Stimulated activated CD4-positive, alpha-beta T cell treated with anti-CD3 and anti-CD28 coated beads, Interleukin-4, amount 100 ng/mL, for 1 hour (primary cell): ENCODE data around the gene PLSCR1.
A peak's percentile ranks its signal among the peaks of the same experiment; 100 is the strongest.

Experiments used
- DNase-seq: peaks from one replicate; pipeline ENCODE4 v3.0.0-alpha.2; 2020

The PLSCR1 gene, protein sequence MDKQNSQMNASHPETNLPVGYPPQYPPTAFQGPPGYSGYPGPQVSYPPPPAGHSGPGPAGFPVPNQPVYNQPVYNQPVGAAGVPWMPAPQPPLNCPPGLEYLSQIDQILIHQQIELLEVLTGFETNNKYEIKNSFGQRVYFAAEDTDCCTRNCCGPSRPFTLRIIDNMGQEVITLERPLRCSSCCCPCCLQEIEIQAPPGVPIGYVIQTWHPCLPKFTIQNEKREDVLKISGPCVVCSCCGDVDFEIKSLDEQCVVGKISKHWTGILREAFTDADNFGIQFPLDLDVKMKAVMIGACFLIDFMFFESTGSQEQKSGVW

DNA sequence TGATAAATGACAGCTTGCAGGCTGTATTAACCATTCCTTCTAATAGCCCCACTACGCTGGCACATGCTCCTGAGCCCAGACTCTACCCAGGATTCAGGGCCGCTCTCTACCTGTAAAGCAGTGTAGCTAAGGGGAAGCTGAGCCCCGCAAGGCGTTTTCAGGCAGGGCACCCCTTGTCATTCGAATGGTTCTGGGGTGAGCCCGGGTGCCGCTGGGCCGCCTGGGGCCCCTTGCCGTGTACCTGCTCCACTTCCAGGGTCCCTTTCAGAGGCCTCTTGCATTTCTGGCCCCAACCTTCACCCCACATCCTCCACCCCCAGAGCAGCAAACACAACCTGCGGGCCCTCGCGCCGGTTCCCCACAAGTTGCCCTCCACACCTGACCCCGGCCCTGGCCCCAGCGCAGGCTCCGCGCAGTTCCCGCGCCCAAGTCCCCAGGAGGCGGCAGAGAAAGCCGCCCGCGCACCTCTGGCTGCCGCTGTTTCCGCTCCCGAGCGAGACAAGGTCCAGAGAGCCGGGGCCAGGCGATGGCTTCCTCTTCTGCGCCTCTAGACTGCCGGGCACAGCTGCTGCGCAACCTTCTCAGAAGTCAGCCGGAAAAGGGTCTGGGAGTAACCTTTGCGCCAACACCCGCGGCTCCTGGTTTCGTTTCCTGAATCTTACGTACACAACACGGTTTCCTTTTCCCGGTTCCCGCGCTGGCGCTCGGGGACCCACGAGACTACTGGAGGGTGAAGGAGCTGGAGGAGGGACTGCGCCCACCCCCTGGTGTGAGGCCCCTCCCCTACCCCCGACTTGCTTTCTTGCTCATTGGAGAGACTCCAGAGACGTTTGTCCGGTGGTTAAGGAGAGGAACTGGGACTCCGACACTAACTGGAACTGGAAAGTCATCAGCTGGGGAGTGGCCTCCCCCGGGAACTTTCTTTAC lies at the start of gene PLSCR1:
TSS of gene PLSCR1 (minus strand) at position 606 of the 927 bp plus-strand sequence. CDS start 8,055 bp downstream, outside the sequence.
- peak; percentile 66 for DNase-seq

- no peak for DNase-seq
Observed at GRCh38 chr3:146593776-146594175, 49.4 kb upstream of the PLSCR1 start.

GRCh38 chr3:146590521-146590920 lies 46.1 kb upstream of the PLSCR1 start:
- no peak for DNase-seq

DNA sequence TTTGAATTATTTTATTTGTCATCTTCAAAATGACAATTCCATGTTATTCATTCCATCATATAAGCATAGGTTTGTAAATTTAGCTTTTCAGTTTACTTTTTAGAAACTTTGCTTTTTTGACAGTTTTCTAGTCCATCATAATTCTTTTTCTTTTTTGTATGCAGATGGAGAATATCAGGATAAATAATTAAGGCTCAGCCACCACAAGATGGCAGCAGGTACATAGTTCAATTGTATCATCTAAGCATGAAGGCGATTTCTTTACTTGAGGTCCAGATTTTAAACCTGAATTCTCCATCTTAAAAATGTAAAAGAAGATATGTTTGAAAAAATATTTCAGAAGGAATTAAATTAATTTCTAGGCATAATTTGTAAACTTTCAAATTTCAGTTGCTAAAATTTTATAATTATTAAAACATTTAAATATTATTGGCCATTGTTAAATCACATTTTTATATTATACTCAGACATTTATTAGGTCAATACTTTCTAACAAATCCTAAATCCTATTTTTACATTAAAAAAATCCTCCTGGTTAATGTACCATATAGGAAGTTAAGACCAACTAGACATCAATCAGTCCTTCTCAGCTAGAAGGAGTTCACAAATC lies 45.6 kb upstream of the PLSCR1 start:
- DNase-seq = no peak

GRCh38 chr3:146585156-146585555 lies 40.7 kb upstream of the PLSCR1 start:
- no peak for DNase-seq

DNA sequence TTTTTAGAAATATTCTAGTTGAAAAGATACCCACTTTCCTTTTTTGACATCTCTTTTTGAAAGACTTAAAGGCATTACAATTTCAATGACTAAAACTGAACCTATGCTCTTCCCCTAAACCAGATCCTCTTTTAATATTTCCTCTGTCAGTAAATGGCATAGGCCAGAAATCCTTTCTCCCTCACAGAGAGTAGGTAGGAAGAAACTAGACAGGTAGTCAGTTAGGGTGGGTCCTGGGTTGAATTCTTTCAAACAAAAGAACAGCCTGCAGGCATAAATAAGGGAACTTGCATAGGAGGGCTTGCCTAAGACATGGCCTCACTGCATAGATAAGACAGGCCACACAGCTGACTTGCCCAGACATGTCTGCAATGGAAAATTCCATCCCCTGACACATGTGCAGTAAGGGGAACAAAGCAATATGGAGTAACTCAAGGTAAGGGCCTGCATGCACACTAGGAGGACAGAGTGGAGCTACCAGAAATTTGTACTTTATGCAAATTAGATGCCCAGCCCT lies 37.6 kb upstream of the PLSCR1 start:
- DNase-seq = no peak

DNA sequence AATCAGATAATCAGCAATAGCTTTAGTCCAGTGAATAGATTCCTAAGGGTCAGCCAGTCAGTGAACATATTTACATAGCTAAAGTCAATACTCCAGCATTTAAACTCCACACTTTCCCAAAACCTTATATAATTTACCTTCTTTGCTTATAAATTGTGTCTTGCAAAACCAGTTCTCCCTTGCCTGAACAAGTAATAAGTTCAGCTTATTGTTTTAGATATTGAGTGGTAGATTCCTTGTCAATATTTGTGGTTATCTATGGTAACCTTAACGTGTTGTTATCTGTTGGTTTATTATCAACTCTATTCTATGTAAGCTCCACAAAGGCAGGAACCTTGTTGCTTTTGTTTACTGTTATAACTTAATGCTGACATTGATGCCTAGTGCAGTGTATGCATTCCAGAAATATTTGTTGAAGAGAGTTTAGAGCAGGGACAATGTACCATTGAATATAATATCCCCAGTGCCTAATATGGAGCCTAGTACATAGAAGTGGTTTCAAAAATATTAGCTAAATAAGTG lies 36.7 kb upstream of the PLSCR1 start:
- DNase-seq = no peak

DNA sequence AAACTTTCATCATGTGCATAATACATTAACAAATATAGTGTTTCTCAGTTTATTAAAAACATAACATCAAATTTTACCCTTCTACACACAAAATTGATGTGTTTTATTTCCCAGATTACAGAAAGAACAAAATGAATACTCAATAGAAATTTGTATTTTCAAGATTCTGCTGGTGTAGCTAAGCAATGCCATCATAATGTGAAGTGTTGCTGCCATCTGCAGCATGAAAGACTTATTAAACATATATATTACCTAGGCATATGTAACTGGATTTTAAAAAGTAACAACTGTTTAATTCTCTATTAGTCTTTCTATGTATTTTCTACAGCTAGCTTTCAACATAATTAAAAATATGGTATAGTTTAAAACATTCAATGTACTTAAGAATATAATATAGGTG lies 33.3 kb upstream of the PLSCR1 start:
- DNase-seq = peak; percentile 2

DNA sequence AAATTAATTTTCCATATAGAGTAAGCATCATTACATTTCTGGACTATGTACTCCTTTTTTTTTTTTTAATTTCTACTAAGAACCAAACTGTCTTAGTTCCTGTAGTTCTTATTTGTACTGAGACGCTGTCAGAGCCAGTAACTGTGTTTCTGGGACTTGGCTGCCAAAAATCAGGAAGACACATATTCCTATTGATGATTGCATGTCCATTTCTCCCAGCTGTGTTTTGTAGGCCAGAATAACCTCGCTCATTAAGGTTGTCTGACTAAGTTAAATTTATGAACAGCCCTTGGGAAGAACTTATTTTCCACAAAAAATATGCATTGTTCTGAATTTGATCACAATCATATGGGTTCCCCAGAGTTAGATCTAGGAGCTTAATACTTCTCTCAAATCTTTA lies 31.2 kb upstream of the PLSCR1 start:
- no peak for DNase-seq

- DNase-seq = no peak
Observed at GRCh38 chr3:146574173-146574572, 29.8 kb upstream of the PLSCR1 start.

GRCh38 chr3:146569314-146569713 lies 24.9 kb upstream of the PLSCR1 start:
- DNase-seq = no peak

DNA sequence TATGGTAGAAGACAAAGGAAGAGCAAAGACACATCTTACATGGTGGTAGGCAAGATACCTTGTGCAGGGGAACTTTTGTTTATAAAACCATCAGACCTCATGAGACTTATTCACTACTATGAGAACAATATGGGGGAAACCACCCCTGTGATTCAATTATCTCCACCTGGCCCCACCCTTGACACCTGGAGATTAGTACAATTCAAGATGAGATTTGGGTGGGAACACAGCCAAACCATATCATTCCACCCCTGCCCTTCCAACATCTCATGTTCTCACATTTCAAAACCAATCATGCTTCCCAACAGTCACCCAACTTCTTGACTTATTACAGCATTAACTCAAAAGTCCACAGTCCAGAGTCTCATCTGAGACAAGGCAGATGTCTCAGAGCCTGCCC lies 21.7 kb upstream of the PLSCR1 start:
- no peak for DNase-seq

GRCh38 chr3:146561879-146562278 lies 17.5 kb upstream of the PLSCR1 start:
- DNase-seq = no peak

GRCh38 chr3:146561463-146561862 lies 17.1 kb upstream of the PLSCR1 start:
- DNase-seq = no peak

- DNase-seq = no peak
Observed at GRCh38 chr3:146560678-146561077, 16.3 kb upstream of the PLSCR1 start.

- no peak for DNase-seq
Observed at GRCh38 chr3:146559388-146559787, 15.0 kb upstream of the PLSCR1 start.

GRCh38 chr3:146558781-146559180 lies 14.4 kb upstream of the PLSCR1 start:
- no peak for DNase-seq

GRCh38 chr3:146557745-146558144 lies 13.3 kb upstream of the PLSCR1 start:
- no peak for DNase-seq

- no peak for DNase-seq
Observed at GRCh38 chr3:146555311-146555710, 10.9 kb upstream of the PLSCR1 start.

GRCh38 chr3:146554151-146554760 lies 9.8 kb upstream of the PLSCR1 start:
- no peak for DNase-seq

DNA sequence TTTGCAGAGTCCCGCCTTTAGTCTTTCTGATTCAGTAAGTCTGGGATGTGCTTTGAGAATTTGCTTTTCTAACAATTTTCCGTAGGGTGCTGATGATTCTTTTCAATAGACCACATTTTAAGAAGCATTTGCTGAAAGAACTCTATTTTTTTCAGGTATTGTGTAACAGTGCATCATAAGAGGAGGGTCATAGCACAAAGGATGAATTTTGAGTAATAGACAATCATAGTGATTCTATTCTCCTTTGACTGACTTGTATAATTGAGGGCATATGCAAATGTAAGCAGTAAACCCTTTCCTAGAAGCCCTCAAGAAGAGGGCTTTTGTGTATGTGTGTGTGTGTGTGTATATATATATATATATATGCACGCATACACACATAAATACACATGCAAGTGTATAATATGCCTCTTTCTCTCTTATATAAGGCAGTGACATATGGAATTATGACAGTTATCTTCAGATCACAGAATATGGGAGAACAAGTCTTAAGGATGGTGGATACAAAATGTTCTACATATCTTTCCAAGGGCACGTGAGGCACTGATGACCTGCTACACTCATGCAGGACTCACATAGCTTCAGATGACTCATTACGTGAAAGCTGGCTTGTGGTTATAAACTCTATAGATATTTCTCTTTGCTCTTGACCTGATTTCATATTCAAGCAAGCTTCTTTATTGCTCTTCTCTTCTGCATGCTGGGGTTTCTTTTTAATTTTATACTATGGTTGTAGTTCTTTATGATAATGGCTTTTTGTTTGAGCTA lies 6.5 kb upstream of the PLSCR1 start:
- DNase-seq = no peak

DNA sequence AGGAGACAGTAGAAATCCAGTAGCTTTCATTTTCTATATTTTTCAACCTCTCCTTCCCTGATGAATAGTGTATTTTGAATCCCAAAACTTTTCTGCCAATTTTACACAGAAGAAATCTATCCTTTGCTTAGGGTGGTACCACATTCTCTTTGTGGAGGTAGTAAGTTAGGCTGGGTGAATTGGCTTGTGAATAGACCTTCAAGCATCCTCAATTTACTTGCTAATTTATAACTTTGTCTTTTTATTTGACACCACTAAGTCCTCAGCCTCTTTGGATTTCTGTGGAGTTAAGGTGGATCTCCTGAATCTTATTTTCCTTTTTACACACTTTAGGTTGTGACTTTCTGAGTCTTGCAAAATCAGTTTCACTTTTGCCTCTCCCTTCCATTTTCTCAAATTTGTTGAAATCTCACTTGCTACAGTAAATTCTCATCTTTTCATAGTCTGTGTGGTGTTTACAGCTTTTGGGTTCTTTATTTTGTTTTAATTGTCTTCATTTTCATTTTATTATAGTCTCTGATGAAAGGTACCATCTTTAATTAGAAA lies 5.7 kb upstream of the PLSCR1 start:
- no peak for DNase-seq
